H9 (cell line): ENCODE results near the gene PLEKHA4. TPM values are rescaled to one million over a fixed set of nuclear protein-coding genes. Genes with fewer than 3 reads are reported as not detected.

Experiments
- DNase-seq: peaks from one replicate; pipeline ENCODE4 v3.0.0-alpha.2; 2017
- H2AFZ ChIP-seq: one replicate; pipeline ENCODE4 v1.6.1; 2013; ENCODE audit warnings: mild to moderate bottlenecking, low read length, control low read depth, moderate library complexity
- H2AK5ac ChIP-seq: 2 replicates; pipeline ENCODE4 v1.6.1; 2013; ENCODE audit warnings: low read length, control low read depth, mixed read lengths; ENCODE audit not compliant: insufficient read length
- H2BK120ac ChIP-seq: one replicate; pipeline ENCODE4 v1.6.1; 2013; ENCODE audit warnings: low read depth, mild to moderate bottlenecking, low read length, control low read depth, inconsistent platforms; ENCODE audit not compliant: poor library complexity, severe bottlenecking
- H2BK12ac ChIP-seq: 2 replicates; pipeline ENCODE4 v1.6.1; 2013; ENCODE audit warnings: low read length, control low read depth, mixed read lengths, low read depth; ENCODE audit not compliant: insufficient read length
- H2BK15ac ChIP-seq: 2 replicates; pipeline ENCODE4 v1.6.1; 2013; ENCODE audit warnings: low read depth, low read length, control low read depth
- H2BK20ac ChIP-seq: one replicate; pipeline ENCODE4 v1.6.1; 2013; ENCODE audit warnings: low read depth, mild to moderate bottlenecking, low read length, control low read depth, inconsistent platforms; ENCODE audit not compliant: poor library complexity, severe bottlenecking
- H2BK5ac ChIP-seq: 2 replicates; pipeline ENCODE4 v1.6.1; 2013; ENCODE audit warnings: low read length, control low read depth, mixed read lengths; ENCODE audit not compliant: insufficient read length
- H3K14ac ChIP-seq: 2 replicates; pipeline ENCODE4 v1.6.1; 2013; ENCODE audit warnings: low read length, control low read depth; ENCODE audit not compliant: insufficient read depth
- H3K18ac ChIP-seq: 2 replicates; pipeline ENCODE4 v1.6.1; 2013; ENCODE audit warnings: low read depth, mild to moderate bottlenecking, mixed read lengths, low read length, control low read depth; ENCODE audit not compliant: insufficient read length
- H3K23ac ChIP-seq: 2 replicates; pipeline ENCODE4 v1.6.1; 2013; ENCODE audit warnings: low read length, control low read depth, mixed read lengths, low read depth; ENCODE audit not compliant: insufficient read length
- H3K23me2 ChIP-seq: 2 replicates; pipeline ENCODE4 v1.6.1; 2013; ENCODE audit warnings: low read depth, mild to moderate bottlenecking, mixed read lengths, low read length, control low read depth; ENCODE audit not compliant: insufficient read length, poor library complexity, severe bottlenecking
- H3K27ac ChIP-seq: 2 replicates; pipeline ENCODE4 v1.5.1; 2013; ENCODE audit warnings: low read length, control low read depth, mixed read lengths, low read depth; ENCODE audit not compliant: insufficient read length
- H3K27me3 ChIP-seq: 2 replicates; pipeline ENCODE4 v1.6.1; 2013; ENCODE audit warnings: low read length, control low read depth, inconsistent platforms; ENCODE audit not compliant: insufficient read depth
- H3K4ac ChIP-seq: 2 replicates; pipeline ENCODE4 v1.6.1; 2013; ENCODE audit warnings: low read depth, mild to moderate bottlenecking, control low read depth, inconsistent platforms, low read length, moderate library complexity
- H3K4me1 ChIP-seq: 2 replicates; pipeline ENCODE4 v1.6.1; 2013; ENCODE audit warnings: low read length, control low read depth, inconsistent platforms; ENCODE audit not compliant: insufficient read depth
- H3K4me2 ChIP-seq: 2 replicates; pipeline ENCODE4 v1.6.1; 2013; ENCODE audit warnings: low read length, control low read depth, mixed read lengths; ENCODE audit not compliant: insufficient read length, insufficient read depth
- H3K56ac ChIP-seq: 2 replicates; pipeline ENCODE4 v1.6.1; 2013; ENCODE audit warnings: low read depth, mild to moderate bottlenecking, mixed read lengths, low read length, control low read depth; ENCODE audit not compliant: insufficient read length
- H3K79me1 ChIP-seq: 2 replicates; pipeline ENCODE4 v1.6.1; 2013; ENCODE audit warnings: low read depth, mild to moderate bottlenecking, moderate library complexity, low read length, control low read depth, inconsistent platforms; ENCODE audit not compliant: insufficient read depth, poor library complexity, severe bottlenecking
- H3K79me2 ChIP-seq: 2 replicates; pipeline ENCODE4 v1.6.1; 2013; ENCODE audit warnings: low read length, control low read depth, inconsistent platforms; ENCODE audit not compliant: insufficient read depth
- H3K9ac ChIP-seq: 2 replicates; pipeline ENCODE4 v1.6.1; 2013; ENCODE audit warnings: low read length, control low read depth, mixed read lengths; ENCODE audit not compliant: insufficient read length; ENCODE audit errors: extremely low read depth
- H3K9me3 ChIP-seq: one replicate; pipeline ENCODE4 v1.6.1; 2013; ENCODE audit warnings: low read depth, low read length, inconsistent platforms; ENCODE audit not compliant: control insufficient read depth
- H3T11ph ChIP-seq: one replicate; pipeline ENCODE4 v1.6.1; 2013; ENCODE audit warnings: mild to moderate bottlenecking, low read length, control low read depth, inconsistent platforms
- H4K20me1 ChIP-seq: one replicate; pipeline ENCODE4 v1.6.1; 2013; ENCODE audit not compliant: control insufficient read depth, insufficient read length, insufficient read depth
- H4K5ac ChIP-seq: 2 replicates; pipeline ENCODE4 v1.6.1; 2013; ENCODE audit warnings: low read depth, mild to moderate bottlenecking, mixed read lengths, low read length, control low read depth; ENCODE audit not compliant: insufficient read length
- H4K8ac ChIP-seq: replicated peaks from 2 replicates; pipeline ENCODE4 v1.6.1; 2013; ENCODE audit warnings: low read length, control low read depth, mixed read lengths, low read depth; ENCODE audit not compliant: insufficient read length
- H4K91ac ChIP-seq: 2 replicates; pipeline ENCODE4 v1.6.1; 2013; ENCODE audit warnings: low read depth, mild to moderate bottlenecking, moderate library complexity, mixed read lengths, low read length, control low read depth; ENCODE audit not compliant: insufficient read length
- H3K27ac Mint-ChIP-seq, 3 experiments: 2 replicates in 2 of 3; 3 replicates in 1 of 3; pipeline ENCODE4 v1.8.0; 2020 to 2021; ENCODE audit warnings: mixed read lengths in 3 of 3, mild to moderate bottlenecking in 1 of 3, moderate library complexity in 1 of 3
- H3K27me3 Mint-ChIP-seq: 2 replicates; pipeline ENCODE4 v1.8.0; 2021; ENCODE audit warnings: low read depth, mild to moderate bottlenecking, moderate library complexity, mixed read lengths
- H3K36me3 Mint-ChIP-seq, 3 experiments: 2 replicates in 2 of 3; 3 replicates in 1 of 3; pipeline ENCODE4 v1.8.0; 2020 to 2021; ENCODE audit warnings: low read depth in 3 of 3, mixed read lengths in 3 of 3; ENCODE audit not compliant: insufficient read depth in 1 of 3
- H3K4me1 Mint-ChIP-seq, 2 experiments: 2 replicates each; pipeline ENCODE4 v1.8.0; 2020; ENCODE audit warnings: mixed read lengths in 2 of 2
- H3K4me3 Mint-ChIP-seq, 2 experiments: 2 replicates in 1 of 2; 3 replicates in 1 of 2; pipeline ENCODE4 v1.8.0; 2020 to 2021; ENCODE audit warnings: mild to moderate bottlenecking in 2 of 2, mixed read lengths in 2 of 2, moderate library complexity in 1 of 2
- H3K9me3 Mint-ChIP-seq, 2 experiments: 2 replicates in 1 of 2; 3 replicates in 1 of 2; pipeline ENCODE4 v1.8.0; 2020; ENCODE audit warnings: mild to moderate bottlenecking in 2 of 2, mixed read lengths in 2 of 2, moderate library complexity in 1 of 2
- WGBS: extraction: QIAGEN DNeasy Blood & Tissue Kit; methylation state at CpG from one replicate; pipeline ENCODE4 v1.1.7; 2013; ENCODE audit warnings: missing lambda C conversion rate, low lambda C conversion rate, mixed read lengths; ENCODE audit not compliant: insufficient read length; ENCODE audit errors: extremely low coverage; 5-methylcytosine and 5-hydroxymethylcytosine counted together
- total RNA-seq: library from RNA; stranded (reverse); gene quantifications from 2 replicates; pipeline ENCODE4 v1.2.1, GENCODE V29; 2021
- TF ChIP-seq, protein P1 (sequence below): fragments of 200-600 bp; sonication (generic); conservative IDR thresholded peaks from 3 replicates; pipeline ENCODE4 v1.8.0; 2021; ENCODE audit warnings: antibody characterized with exemption, mild to moderate bottlenecking

PLEKHA4 gene
- total RNA-seq, 1 experiment from 2014 or later = 15.3 TPM

DNA sequence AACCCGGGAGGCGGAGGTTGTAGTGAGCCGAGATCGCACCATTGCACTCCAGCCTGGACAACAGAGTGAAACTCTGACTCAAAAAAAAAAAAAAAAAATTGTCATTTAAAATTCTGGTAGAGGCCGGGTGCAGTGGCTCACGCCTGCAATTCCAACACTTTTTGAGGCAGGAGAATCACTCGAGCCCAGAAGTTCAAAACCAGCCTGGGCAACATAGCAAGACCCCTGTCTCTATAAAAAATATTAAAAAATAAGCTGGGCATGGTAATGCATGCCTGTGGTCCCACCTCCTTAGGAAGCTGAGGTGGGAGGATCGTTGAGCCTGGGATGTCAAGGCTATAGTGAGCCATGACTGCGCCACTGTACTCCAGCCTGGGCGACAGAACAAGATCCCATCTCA lies 37.9 kb upstream of the PLEKHA4 start:
- no peaks in the 10 kb centered on the region for H3K9me3 ChIP-seq
- H3K79me1 ChIP-seq = no peaks in the 10 kb centered on the region
- no peak overlapping the region for H3K9ac ChIP-seq
- H2BK15ac ChIP-seq = no peak overlapping the region
- no peaks in the 10 kb centered on the region for H3K27me3 ChIP-seq
- H3K23me2 ChIP-seq = no peaks in the 10 kb centered on the region
- TF ChIP-seq, protein P1, sequence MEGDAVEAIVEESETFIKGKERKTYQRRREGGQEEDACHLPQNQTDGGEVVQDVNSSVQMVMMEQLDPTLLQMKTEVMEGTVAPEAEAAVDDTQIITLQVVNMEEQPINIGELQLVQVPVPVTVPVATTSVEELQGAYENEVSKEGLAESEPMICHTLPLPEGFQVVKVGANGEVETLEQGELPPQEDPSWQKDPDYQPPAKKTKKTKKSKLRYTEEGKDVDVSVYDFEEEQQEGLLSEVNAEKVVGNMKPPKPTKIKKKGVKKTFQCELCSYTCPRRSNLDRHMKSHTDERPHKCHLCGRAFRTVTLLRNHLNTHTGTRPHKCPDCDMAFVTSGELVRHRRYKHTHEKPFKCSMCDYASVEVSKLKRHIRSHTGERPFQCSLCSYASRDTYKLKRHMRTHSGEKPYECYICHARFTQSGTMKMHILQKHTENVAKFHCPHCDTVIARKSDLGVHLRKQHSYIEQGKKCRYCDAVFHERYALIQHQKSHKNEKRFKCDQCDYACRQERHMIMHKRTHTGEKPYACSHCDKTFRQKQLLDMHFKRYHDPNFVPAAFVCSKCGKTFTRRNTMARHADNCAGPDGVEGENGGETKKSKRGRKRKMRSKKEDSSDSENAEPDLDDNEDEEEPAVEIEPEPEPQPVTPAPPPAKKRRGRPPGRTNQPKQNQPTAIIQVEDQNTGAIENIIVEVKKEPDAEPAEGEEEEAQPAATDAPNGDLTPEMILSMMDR = no peak
- Mint-ChIP-seq H3K9me3 (no peaks in the 10 kb centered on the region; a peak in 1 of 5 replicates), H3K27ac (no peak overlapping the region), H3K4me3 (no peak overlapping the region; a peak in 1 of 5 replicates), H3K27me3 (no peaks in the 10 kb centered on the region; the same call in 1 of the 2 replicates), H3K4me1 (peaks cover 5 to 8% of the 10 kb centered on the region in 2 experiments; a peak in 3 of 4 replicates), H3K36me3 (peaks cover 34 to 79% (median 68%) of the 10 kb centered on the region in 3 experiments; a peak in 6 of 7 replicates)
- H3K18ac ChIP-seq = no peak overlapping the region
- H2BK12ac ChIP-seq = no peak overlapping the region
- H3K23ac ChIP-seq = no peak overlapping the region
- H3K4me2 ChIP-seq = no peak overlapping the region
- no peak for DNase-seq
- H3K4me1 ChIP-seq = no peaks in the 10 kb centered on the region
- H3K79me2 ChIP-seq = no peaks in the 10 kb centered on the region
- H4K20me1 ChIP-seq = no peaks in the 10 kb centered on the region
- H3K14ac ChIP-seq = no peak overlapping the region
- no CpG with 5 or more reads among the region's 10 CpGs for WGBS
- H3K4ac ChIP-seq = no peak overlapping the region
- no peak overlapping the region for H2AFZ ChIP-seq
- no peak overlapping the region for H2BK5ac ChIP-seq
- H3K56ac ChIP-seq = no peak overlapping the region
- H2AK5ac ChIP-seq = no peak overlapping the region
- H4K91ac ChIP-seq = no peak overlapping the region
- H3T11ph ChIP-seq = no peak overlapping the region
- no peak overlapping the region for H4K5ac ChIP-seq
- H4K8ac ChIP-seq = no peak overlapping the region
- no peak overlapping the region for H3K27ac ChIP-seq
- H2BK120ac ChIP-seq = no peak overlapping the region
- no peak overlapping the region for H2BK20ac ChIP-seq
